Suprapubic skin (tissue), 4 donors: Measurements from ENCODE around the gene SELP.

Experiments
- CTCF ChIP-seq, 2 donors: fragments of 200-600 bp in 1 of 2; fragments of 450-650 bp in 1 of 2; sonication (generic) in 1 of 2; IDR thresholded peaks; one replicate each; pipeline ENCODE4 v1.5.1; 2016 to 2019; ENCODE audit warnings: antibody characterized with exemption in 2 of 2, mild to moderate bottlenecking in 1 of 2, moderate library complexity in 1 of 2
- EP300 ChIP-seq: sonication (generic); formaldehyde crosslinking; IDR thresholded peaks from one replicate; pipeline ENCODE4 v1.6.1; 2017; ENCODE audit warnings: antibody characterized with exemption
- POLR2A ChIP-seq, 2 donors: fragments of 450-650 bp; IDR thresholded peaks; one replicate each; pipeline ENCODE4 v1.6.1; 2017; ENCODE audit warnings: antibody characterized with exemption in 2 of 2, mild to moderate bottlenecking in 2 of 2, moderate library complexity in 2 of 2
- POLR2AphosphoS5 ChIP-seq, 3 donors: sonication (generic); formaldehyde crosslinking; IDR thresholded peaks; one replicate each; pipeline ENCODE4 v1.6.1; 2017; ENCODE audit warnings: antibody characterized with exemption in 3 of 3

GRCh38 chr1:169624912-169625311, 5.0 kb downstream of the SELP start:
- TF ChIP-seq CTCF (IDR thresholded peaks at IDR 0.05), result no peak
- TF ChIP-seq POLR2A (IDR thresholded peaks at IDR 0.05), result no peak
- no peak for TF ChIP-seq EP300
- TF ChIP-seq POLR2AphosphoS5 (IDR thresholded peaks at IDR 0.05), result no peak
